HepG2 (cell line): ENCODE measurements around the gene GPN2. TPM values are rescaled to one million over a fixed set of nuclear protein-coding genes. Genes with fewer than 3 reads are reported as not detected.
A peak's percentile ranks its signal among the peaks of the same experiment; 100 is the strongest.

ENCODE experiments used
- ATRX ChIP-seq: sonication (generic); formaldehyde crosslinking; IDR thresholded peaks from 2 replicates; pipeline ENCODE4 v1.4.0; 2020; ENCODE audit warnings: missing genetic modification reagents, borderline replicate concordance
- CENPX ChIP-seq: sonication (generic); formaldehyde crosslinking; IDR thresholded peaks from 2 replicates; pipeline ENCODE4 v1.9.0; 2021; ENCODE audit warnings: mild to moderate bottlenecking, missing genetic modification reagents, moderate library complexity
- EHMT2 ChIP-seq: fragments of 200-600 bp; sonication (generic); IDR thresholded peaks from 2 replicates; pipeline ENCODE4 v1.7.0; 2017; ENCODE audit warnings: antibody characterized with exemption, low read depth, low read length, borderline replicate concordance
- FOXP1 ChIP-seq, 2 experiments: fragments of 450-650 bp in 1 of 2; IDR thresholded peaks; 2 replicates each; pipeline ENCODE4 v1.6.1; 2017 to 2018; ENCODE audit warnings: antibody characterized with exemption in 1 of 2
- HMG20A ChIP-seq: IDR thresholded peaks from 2 replicates; pipeline ENCODE4 v1.6.1; 2016; ENCODE audit warnings: borderline replicate concordance
- KLF12 ChIP-seq: sonication (generic); formaldehyde crosslinking; IDR thresholded peaks from 2 replicates; pipeline ENCODE4 v1.4.0; 2020; ENCODE audit warnings: missing genetic modification reagents, borderline replicate concordance
- NFE2L2 ChIP-seq: fragments of 150-350 bp; IDR thresholded peaks from 2 replicates; pipeline ENCODE4 v1.6.1; 2014; ENCODE audit warnings: low read length
- NPAS2 ChIP-seq: sonication (generic); formaldehyde crosslinking; IDR thresholded peaks from 2 replicates; pipeline ENCODE4 v1.8.0; 2022; ENCODE audit warnings: mild to moderate bottlenecking, missing genetic modification reagents, borderline replicate concordance
- RELA ChIP-seq: sonication (generic); formaldehyde crosslinking; IDR thresholded peaks from 2 replicates; pipeline ENCODE4 v1.4.0; 2020; ENCODE audit warnings: missing genetic modification reagents
- SAP130 ChIP-seq: IDR thresholded peaks from 2 replicates; pipeline ENCODE4 v1.6.1; 2016; ENCODE audit warnings: low read depth
- SRY ChIP-seq: sonication (generic); formaldehyde crosslinking; IDR thresholded peaks from 2 replicates; pipeline ENCODE4 v1.8.0; 2022; ENCODE audit warnings: mild to moderate bottlenecking, missing genetic modification reagents
- TBX3 ChIP-seq: fragments of 450-650 bp; IDR thresholded peaks from 2 replicates; pipeline ENCODE4 v1.6.1; 2017; ENCODE audit warnings: antibody characterized with exemption, mild to moderate bottlenecking, inconsistent platforms, borderline replicate concordance
- ZBTB20 ChIP-seq: sonication (generic); formaldehyde crosslinking; IDR thresholded peaks from 2 replicates; pipeline ENCODE4 v1.8.1; 2023; ENCODE audit warnings: missing genetic modification reagents, low read depth, mild to moderate bottlenecking, borderline replicate concordance
- ZFP41 ChIP-seq: sonication (generic); formaldehyde crosslinking; IDR thresholded peaks from 2 replicates; pipeline ENCODE4 v1.4.0; 2020; ENCODE audit warnings: mild to moderate bottlenecking, missing genetic modification reagents, borderline replicate concordance
- ZKSCAN8 ChIP-seq: IDR thresholded peaks from 2 replicates; pipeline ENCODE4 v1.6.1; 2016; ENCODE audit warnings: borderline replicate concordance, missing genetic modification reagents, missing compliant biosample characterization
- ZNF264 ChIP-seq: sonication (generic); formaldehyde crosslinking; IDR thresholded peaks from 2 replicates; pipeline ENCODE4 v1.4.0; 2020; ENCODE audit warnings: missing genetic modification reagents
- ZNF3 ChIP-seq: IDR thresholded peaks from 2 replicates; pipeline ENCODE4 v1.7.0; 2017; ENCODE audit warnings: inconsistent platforms
- ZNF557 ChIP-seq: sonication (generic); formaldehyde crosslinking; IDR thresholded peaks from 2 replicates; pipeline ENCODE4 v1.4.0; 2020; ENCODE audit warnings: missing genetic modification reagents
- ZSCAN25 ChIP-seq: sonication (generic); formaldehyde crosslinking; IDR thresholded peaks from 2 replicates; pipeline ENCODE4 v1.8.0; 2022; ENCODE audit warnings: mild to moderate bottlenecking, missing genetic modification reagents
- polyA plus RNA-seq, 8 experiments: library from polyadenylated mRNA; depleted of rRNA in 3 of 8; stranded (reverse) in 7 of 8; unstranded in 1 of 8; fragments of >200 nt; fragmentation: Illumina TruSeq in 4 of 8; extraction: Trizol in 4 of 8; gene quantifications; 2 replicates each; pipeline versions ENCODE4 v1.2.1 to v1.2.3, GENCODE V29; 2011 to 2016; ENCODE audit warnings: low read depth in 4 of 8, missing spikeins in 1 of 8, mixed read lengths in 1 of 8; ENCODE audit not compliant: insufficient read depth in 1 of 8
- total RNA-seq, 5 experiments: library from RNA; depleted of rRNA; stranded (reverse); fragments of >200 nt; fragmentation: Illumina TruSeq; extraction: Trizol; gene quantifications; 2 replicates each; pipeline ENCODE4 v1.2.3, GENCODE V29; 2016; ENCODE audit warnings: low read depth in 1 of 5
- TF ChIP-seq, protein P1 (sequence below): IDR thresholded peaks from 2 replicates; pipeline ENCODE4 v1.6.1; 2016; ENCODE audit warnings: low read depth, borderline replicate concordance
- TF ChIP-seq, protein P2 (sequence below): sonication (generic); formaldehyde crosslinking; IDR thresholded peaks from 2 replicates; pipeline ENCODE4 v1.5.1; 2020; ENCODE audit warnings: missing genetic modification reagents, mild to moderate bottlenecking, borderline replicate concordance
- TF ChIP-seq, protein P3 (sequence below): sonication (generic); formaldehyde crosslinking; IDR thresholded peaks from 2 replicates; pipeline ENCODE4 v1.5.0; 2020; ENCODE audit warnings: mild to moderate bottlenecking, missing genetic modification reagents

GPN2 gene
- total and polyA plus RNA-seq, 2 of the 13 experiments (the other 11 are each of a cell fraction or from before 2014, with no cell fraction given): 19.3 to 38.9 TPM

DNA sequence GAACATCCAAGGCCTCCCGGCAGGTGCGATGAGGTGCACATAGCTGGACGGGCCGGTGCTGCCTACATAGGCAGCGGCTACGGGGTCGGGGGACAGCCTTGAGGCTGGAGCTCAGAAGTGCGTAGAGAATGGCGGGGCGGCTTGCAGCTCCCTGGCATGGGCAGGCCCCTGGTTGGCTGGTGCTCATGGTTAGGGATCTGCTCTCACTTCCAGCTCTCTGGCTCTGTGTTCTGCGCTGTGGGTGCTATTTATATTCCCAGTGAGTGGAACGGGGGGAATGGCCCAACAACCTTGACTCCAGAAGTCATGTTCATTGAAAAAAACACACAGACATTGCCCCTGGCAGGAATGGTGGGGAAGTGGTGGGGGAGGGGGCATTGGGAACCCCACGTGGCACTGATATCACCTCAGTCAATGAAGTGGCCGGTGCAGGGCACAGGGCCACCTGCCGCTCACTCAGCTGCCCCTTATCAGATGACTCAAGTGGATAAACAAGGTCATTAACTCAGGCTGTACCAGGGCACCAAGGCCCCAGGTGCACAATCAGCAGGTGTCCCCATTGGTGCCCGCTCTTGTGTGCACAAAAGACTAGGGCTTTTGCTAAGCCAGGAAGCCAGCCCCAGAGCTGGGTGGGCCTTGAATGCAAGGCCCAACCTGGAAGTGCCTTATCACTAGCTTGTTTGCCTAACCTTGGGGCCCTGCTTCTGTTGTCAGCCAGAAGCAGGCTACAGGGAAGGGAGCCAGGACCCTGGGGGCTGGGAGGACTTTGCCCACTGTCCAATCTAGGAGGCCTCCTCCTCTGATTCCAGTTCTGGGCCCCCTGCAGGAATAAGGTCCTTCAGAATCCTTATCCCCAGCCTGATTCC lies 23.9 kb upstream of the GPN2 start, which contains the start of gene NR0B2 (continued):
- TF ChIP-seq, protein P1, sequence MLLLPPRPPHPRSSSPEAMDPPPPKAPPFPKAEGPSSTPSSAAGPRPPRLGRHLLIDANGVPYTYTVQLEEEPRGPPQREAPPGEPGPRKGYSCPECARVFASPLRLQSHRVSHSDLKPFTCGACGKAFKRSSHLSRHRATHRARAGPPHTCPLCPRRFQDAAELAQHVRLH (CRISPR knock-in tag): peak; percentile 51
- TF ChIP-seq SRY (peak; percentile 92), KLF12 (CRISPR knock-in tag) (peak; percentile 61; the same call in 1 of the 2 replicates), ZBTB20 (CRISPR knock-in tag) (peak; percentile 95), ZKSCAN8 (CRISPR knock-in tag) (peak; percentile 92), TBX3 (peak; percentile 85), CENPX (CRISPR knock-in tag) (no peak), SAP130 (CRISPR knock-in tag) (peak; percentile 99), NPAS2 (CRISPR knock-in tag) (no peak), RELA (CRISPR knock-in tag) (no peak), ZNF264 (peak; percentile 60; the same call in 1 of the 2 replicates), ZNF557 (CRISPR knock-in tag) (0 out of 2 replicates have a peak, but pooled peaks have one; percentile 66), ZSCAN25 (CRISPR knock-in tag) (no peak; the same call in 1 of the 2 replicates), NFE2L2 (no peak), HMG20A (peak; percentile 92), ZNF3 (CRISPR knock-in tag) (no peak), ZFP41 (CRISPR knock-in tag) (no peak), ATRX (CRISPR knock-in tag) (no peak), EHMT2 (no peak), FOXP1 (IDR thresholded peaks at IDR 0.05) (peak; percentile 82), FOXP1 (CRISPR knock-in tag; IDR thresholded peaks at IDR 0.05) (peak; percentile 88)
- TF ChIP-seq, protein P2, sequence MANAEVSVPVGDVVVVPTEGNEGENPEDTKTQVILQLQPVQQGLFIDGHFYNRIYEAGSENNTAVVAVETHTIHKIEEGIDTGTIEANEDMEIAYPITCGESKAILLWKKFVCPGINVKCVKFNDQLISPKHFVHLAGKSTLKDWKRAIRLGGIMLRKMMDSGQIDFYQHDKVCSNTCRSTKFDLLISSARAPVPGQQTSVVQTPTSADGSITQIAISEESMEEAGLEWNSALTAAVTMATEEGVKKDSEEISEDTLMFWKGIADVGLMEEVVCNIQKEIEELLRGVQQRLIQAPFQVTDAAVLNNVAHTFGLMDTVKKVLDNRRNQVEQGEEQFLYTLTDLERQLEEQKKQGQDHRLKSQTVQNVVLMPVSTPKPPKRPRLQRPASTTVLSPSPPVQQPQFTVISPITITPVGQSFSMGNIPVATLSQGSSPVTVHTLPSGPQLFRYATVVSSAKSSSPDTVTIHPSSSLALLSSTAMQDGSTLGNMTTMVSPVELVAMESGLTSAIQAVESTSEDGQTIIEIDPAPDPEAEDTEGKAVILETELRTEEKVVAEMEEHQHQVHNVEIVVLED (CRISPR knock-in tag): peak; percentile 70; the same call in 1 of the 2 replicates
- TF ChIP-seq, protein P3, sequence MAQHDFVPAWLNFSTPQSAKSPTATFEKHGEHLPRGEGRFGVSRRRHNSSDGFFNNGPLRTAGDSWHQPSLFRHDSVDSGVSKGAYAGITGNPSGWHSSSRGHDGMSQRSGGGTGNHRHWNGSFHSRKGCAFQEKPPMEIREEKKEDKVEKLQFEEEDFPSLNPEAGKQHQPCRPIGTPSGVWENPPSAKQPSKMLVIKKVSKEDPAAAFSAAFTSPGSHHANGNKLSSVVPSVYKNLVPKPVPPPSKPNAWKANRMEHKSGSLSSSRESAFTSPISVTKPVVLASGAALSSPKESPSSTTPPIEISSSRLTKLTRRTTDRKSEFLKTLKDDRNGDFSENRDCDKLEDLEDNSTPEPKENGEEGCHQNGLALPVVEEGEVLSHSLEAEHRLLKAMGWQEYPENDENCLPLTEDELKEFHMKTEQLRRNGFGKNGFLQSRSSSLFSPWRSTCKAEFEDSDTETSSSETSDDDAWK: no peak
